Loucy (cell line): ENCODE results near the gene KIF13A.

Experiments
- EZH2phosphoT487 ChIP-seq: fragments of 200-600 bp; IDR thresholded peaks from 2 replicates; pipeline ENCODE4 v1.6.1; 2018; ENCODE audit warnings: antibody characterized with exemption, mild to moderate bottlenecking, moderate library complexity, borderline replicate concordance
- TF ChIP-seq, protein P1 (sequence below): fragments of 200-600 bp; sonication (generic); conservative IDR thresholded peaks from 2 replicates; pipeline ENCODE4 v1.5.1; 2014; ENCODE audit warnings: mild to moderate bottlenecking, antibody characterized with exemption, low read length

DNA sequence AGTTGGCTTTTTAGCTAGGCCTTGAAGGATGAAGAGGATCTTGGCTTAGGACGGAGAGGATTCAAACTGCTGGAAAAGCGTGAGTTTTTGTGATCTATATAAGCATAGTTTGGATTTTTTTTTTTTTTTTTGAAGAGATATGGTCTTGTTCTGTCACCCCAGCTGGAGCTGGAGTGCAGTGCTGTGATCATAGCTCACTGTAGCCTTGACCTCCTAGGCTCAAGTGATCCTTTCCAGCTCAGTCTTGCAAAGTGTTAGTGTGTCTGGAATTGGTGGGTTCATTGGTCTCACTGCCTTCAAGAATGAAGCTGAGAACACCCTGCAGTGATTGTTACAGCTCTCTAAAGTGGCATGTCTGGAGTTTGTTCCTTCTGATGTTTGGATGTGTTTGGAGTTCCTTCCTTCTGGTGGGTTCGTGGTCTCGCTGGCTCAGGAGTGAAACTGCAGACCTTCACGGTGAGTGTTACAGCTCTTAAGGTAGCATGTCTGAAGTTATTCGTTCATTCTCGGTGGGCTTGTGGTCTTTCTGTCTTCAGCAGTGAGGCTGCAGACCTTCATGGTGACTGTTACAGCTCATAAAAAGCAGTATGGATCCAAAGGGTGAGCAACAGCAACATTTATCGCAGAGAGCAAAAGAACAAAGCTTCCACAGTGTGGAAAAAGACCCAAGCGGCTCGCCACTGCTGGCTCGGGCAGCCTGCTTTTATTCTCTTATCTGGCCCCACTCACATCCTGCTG lies 243.2 kb downstream of the KIF13A start:
- TF ChIP-seq, protein P1, sequence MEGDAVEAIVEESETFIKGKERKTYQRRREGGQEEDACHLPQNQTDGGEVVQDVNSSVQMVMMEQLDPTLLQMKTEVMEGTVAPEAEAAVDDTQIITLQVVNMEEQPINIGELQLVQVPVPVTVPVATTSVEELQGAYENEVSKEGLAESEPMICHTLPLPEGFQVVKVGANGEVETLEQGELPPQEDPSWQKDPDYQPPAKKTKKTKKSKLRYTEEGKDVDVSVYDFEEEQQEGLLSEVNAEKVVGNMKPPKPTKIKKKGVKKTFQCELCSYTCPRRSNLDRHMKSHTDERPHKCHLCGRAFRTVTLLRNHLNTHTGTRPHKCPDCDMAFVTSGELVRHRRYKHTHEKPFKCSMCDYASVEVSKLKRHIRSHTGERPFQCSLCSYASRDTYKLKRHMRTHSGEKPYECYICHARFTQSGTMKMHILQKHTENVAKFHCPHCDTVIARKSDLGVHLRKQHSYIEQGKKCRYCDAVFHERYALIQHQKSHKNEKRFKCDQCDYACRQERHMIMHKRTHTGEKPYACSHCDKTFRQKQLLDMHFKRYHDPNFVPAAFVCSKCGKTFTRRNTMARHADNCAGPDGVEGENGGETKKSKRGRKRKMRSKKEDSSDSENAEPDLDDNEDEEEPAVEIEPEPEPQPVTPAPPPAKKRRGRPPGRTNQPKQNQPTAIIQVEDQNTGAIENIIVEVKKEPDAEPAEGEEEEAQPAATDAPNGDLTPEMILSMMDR: no peak
- no peak for TF ChIP-seq EZH2phosphoT487
